Vagina (tissue), 2 donors: ENCODE results near the gene CACNA1S.

ENCODE experiments used
- POLR2AphosphoS5 ChIP-seq, 2 donors: sonication (generic); formaldehyde crosslinking; IDR thresholded peaks; one replicate each; pipeline ENCODE4 v1.9.0; 2017; ENCODE audit warnings: antibody characterized with exemption in 2 of 2, mild to moderate bottlenecking in 2 of 2, low read depth in 1 of 2; ENCODE audit not compliant: insufficient read depth in 1 of 2
- TF ChIP-seq, protein P1 (sequence below), 3 experiments: fragments of 450-650 bp in 2 of 3; fragments of 200-600 bp in 1 of 3; sonication (generic) in 1 of 3; IDR thresholded peaks; one replicate each; pipeline ENCODE4 v1.5.1; 2017 to 2019; ENCODE audit warnings: antibody characterized with exemption in 3 of 3, mild to moderate bottlenecking in 2 of 3, moderate library complexity in 2 of 3

GRCh38 chr1:201039876-201040275 lies 72.3 kb downstream of the CACNA1S start:
- TF ChIP-seq POLR2AphosphoS5 (IDR thresholded peaks at IDR 0.05; ENCODE audit: insufficient read depth in 1 of 2, low read depth in 1 of 2): no peak
- TF ChIP-seq, protein P1, sequence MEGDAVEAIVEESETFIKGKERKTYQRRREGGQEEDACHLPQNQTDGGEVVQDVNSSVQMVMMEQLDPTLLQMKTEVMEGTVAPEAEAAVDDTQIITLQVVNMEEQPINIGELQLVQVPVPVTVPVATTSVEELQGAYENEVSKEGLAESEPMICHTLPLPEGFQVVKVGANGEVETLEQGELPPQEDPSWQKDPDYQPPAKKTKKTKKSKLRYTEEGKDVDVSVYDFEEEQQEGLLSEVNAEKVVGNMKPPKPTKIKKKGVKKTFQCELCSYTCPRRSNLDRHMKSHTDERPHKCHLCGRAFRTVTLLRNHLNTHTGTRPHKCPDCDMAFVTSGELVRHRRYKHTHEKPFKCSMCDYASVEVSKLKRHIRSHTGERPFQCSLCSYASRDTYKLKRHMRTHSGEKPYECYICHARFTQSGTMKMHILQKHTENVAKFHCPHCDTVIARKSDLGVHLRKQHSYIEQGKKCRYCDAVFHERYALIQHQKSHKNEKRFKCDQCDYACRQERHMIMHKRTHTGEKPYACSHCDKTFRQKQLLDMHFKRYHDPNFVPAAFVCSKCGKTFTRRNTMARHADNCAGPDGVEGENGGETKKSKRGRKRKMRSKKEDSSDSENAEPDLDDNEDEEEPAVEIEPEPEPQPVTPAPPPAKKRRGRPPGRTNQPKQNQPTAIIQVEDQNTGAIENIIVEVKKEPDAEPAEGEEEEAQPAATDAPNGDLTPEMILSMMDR (IDR thresholded peaks at IDR 0.05): no peak
